Measurements from ENCODE around the gene PKP1.

PKP1 gene

DNA sequence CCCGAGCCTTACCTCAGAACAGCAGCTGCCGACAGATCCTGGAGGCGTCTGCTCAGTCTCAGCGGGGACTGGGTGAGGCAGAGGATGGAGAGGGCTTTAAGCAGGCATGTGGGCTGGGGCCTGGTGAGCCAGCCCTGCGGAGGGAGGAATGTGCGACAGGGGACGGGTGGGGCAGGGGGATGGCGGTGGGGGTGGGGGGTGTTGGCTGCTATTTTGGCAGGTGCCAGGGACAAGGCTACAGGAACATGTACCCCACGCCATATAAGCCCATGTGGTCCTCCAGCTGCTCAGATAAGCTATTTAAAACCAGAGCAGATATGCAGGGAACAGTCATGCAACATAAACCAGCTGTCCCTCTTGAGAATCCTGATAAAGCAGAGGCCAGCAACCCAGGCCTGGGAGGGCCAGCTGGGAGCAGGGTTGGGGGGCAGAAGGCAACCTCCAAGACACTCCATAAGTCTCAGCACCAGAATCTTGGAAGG lies 94.3 kb downstream of the PKP1 start, which contains the start of gene TNNT2:
TSS of gene TNNT2 (minus strand) at position 70 of the 482 bp plus-strand sequence. CDS start 4,426 bp downstream, outside the sequence.
- no peak for TF ChIP-seq EZH2 (IDR thresholded peaks at IDR 0.05; ENCODE audit: borderline replicate concordance, low read length)
- TF ChIP-seq, protein P1, sequence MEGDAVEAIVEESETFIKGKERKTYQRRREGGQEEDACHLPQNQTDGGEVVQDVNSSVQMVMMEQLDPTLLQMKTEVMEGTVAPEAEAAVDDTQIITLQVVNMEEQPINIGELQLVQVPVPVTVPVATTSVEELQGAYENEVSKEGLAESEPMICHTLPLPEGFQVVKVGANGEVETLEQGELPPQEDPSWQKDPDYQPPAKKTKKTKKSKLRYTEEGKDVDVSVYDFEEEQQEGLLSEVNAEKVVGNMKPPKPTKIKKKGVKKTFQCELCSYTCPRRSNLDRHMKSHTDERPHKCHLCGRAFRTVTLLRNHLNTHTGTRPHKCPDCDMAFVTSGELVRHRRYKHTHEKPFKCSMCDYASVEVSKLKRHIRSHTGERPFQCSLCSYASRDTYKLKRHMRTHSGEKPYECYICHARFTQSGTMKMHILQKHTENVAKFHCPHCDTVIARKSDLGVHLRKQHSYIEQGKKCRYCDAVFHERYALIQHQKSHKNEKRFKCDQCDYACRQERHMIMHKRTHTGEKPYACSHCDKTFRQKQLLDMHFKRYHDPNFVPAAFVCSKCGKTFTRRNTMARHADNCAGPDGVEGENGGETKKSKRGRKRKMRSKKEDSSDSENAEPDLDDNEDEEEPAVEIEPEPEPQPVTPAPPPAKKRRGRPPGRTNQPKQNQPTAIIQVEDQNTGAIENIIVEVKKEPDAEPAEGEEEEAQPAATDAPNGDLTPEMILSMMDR (IDR thresholded peaks at IDR 0.05; ENCODE audit: low read length): no peak
- Histone ChIP-seq H3K9me3 (ENCODE audit: low read length) (no peaks in the 10 kb centered on the region), H3K4me3 (ENCODE audit: low read depth, low read length, poor library complexity, severe bottlenecking) (no peak within 1 kb of the TSS), H3K27ac (ENCODE audit: low read depth, low read length, poor library complexity, severe bottlenecking) (no peak within 1 kb of the TSS), H3K36me3 (ENCODE audit: insufficient read depth, low read length) (no peaks in the 10 kb centered on the region), H3F3A (ENCODE audit: insufficient read depth, low read length) (no peaks in the 10 kb centered on the region), H3K9me2 (ENCODE audit: low read depth, low read length) (no peaks in the 10 kb centered on the region), H2AFZ (ENCODE audit: low read length) (no peak within 1 kb of the TSS), H4K20me1 (ENCODE audit: insufficient read depth, low read length) (no peaks in the 10 kb centered on the region), H3K4me1 (ENCODE audit: insufficient read depth, low read length, severe bottlenecking) (no peaks in the 10 kb centered on the region), H3K4me2 (ENCODE audit: low read length) (no peak within 1 kb of the TSS), H3K9ac (ENCODE audit: low read length) (no peak within 1 kb of the TSS), H3K79me2 (ENCODE audit: insufficient read depth, low read length) (no peaks in the 10 kb centered on the region), H3K27me3 (ENCODE audit: insufficient read depth, low read length) (no peaks in the 10 kb centered on the region)

DNA sequence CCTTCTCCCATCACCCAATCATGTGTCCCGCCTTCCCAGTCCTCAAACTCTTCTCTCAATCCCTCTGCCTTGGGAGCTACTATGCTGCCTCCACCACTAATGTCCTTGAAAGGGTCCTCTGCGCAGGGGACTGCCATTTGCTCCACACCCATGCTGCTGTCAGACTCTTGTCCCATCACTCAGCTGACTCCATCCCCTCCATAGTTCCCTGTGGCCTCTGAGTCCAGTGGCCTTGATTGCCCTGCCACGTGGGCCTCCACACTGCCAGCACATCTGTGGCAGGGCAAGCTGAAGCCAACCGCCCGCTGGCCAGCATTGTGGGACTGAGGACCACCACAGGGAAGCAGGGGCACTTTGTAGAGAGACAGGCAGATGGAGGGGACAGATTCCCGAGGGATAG lies 95.5 kb downstream of the PKP1 start:
- no peaks in the 10 kb centered on the region for H3K4me1 ChIP-seq (ENCODE audit: insufficient read depth, low read length, severe bottlenecking)
- H3F3A ChIP-seq (ENCODE audit: insufficient read depth, low read length): no peaks in the 10 kb centered on the region
- no peaks in the 10 kb centered on the region for H3K9me2 ChIP-seq (ENCODE audit: low read depth, low read length)
- H3K9me3 ChIP-seq (ENCODE audit: low read length): no peaks in the 10 kb centered on the region
- H3K4me3 ChIP-seq (ENCODE audit: low read depth, low read length, poor library complexity, severe bottlenecking): no peak overlapping the region
- 0 out of 2 replicates have a peak, but pooled peaks cover 3% of the 10 kb centered on the region for H3K27me3 ChIP-seq (ENCODE audit: insufficient read depth, low read length)
- H3K9ac ChIP-seq (ENCODE audit: low read length): no peak overlapping the region
- H3K79me2 ChIP-seq (ENCODE audit: insufficient read depth, low read length): no peaks in the 10 kb centered on the region
- no peaks in the 10 kb centered on the region for H3K36me3 ChIP-seq (ENCODE audit: insufficient read depth, low read length)
- TF ChIP-seq, protein P1 (IDR thresholded peaks at IDR 0.05; ENCODE audit: low read length): no peak
- no peak for TF ChIP-seq EZH2 (IDR thresholded peaks at IDR 0.05; ENCODE audit: borderline replicate concordance, low read length)
- no peak overlapping the region for H2AFZ ChIP-seq (ENCODE audit: low read length)
- no peak overlapping the region for H3K27ac ChIP-seq (ENCODE audit: low read depth, low read length, poor library complexity, severe bottlenecking)
- no peak overlapping the region for H3K4me2 ChIP-seq (ENCODE audit: low read length)
- H4K20me1 ChIP-seq (ENCODE audit: insufficient read depth, low read length): no peaks in the 10 kb centered on the region

DNA sequence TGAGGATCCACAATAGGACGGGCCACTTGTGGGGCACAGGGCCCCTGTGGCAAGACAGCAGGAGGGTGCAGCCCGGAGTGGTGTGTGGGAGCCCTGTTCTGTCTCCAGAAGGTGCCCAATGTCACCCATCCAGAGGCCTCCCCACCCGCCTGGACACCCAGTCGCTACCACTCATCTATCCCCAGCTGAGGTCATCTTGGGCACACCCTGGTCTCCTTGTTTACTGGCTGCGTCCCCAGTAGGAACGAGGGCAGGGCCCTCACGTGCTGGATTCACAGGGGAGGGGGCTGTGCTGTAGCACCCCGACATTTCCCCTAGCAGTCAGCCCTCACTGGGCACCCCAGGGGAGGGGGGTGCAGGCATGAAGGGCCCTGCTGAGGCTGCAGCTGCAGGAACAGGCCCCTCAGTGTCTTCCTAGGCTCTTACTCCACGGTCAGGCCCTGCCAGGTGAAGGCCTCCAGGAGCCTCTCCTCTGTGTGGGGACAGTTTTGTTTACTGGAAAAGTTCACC lies 96.5 kb downstream of the PKP1 start:
- no peak overlapping the region for H3K4me2 ChIP-seq (ENCODE audit: low read length)
- H4K20me1 ChIP-seq (ENCODE audit: insufficient read depth, low read length): no peaks in the 10 kb centered on the region
- H3K9me3 ChIP-seq (ENCODE audit: low read length): no peaks in the 10 kb centered on the region
- H3K9me2 ChIP-seq (ENCODE audit: low read depth, low read length): no peaks in the 10 kb centered on the region
- H2AFZ ChIP-seq (ENCODE audit: low read length): no peak overlapping the region
- no peak for TF ChIP-seq EZH2 (IDR thresholded peaks at IDR 0.05; ENCODE audit: borderline replicate concordance, low read length)
- TF ChIP-seq, protein P1 (IDR thresholded peaks at IDR 0.05; ENCODE audit: low read length): no peak
- H3K4me3 ChIP-seq (ENCODE audit: low read depth, low read length, poor library complexity, severe bottlenecking): no peak overlapping the region
- no peaks in the 10 kb centered on the region for H3K79me2 ChIP-seq (ENCODE audit: insufficient read depth, low read length)
- H3K4me1 ChIP-seq (ENCODE audit: insufficient read depth, low read length, severe bottlenecking): no peaks in the 10 kb centered on the region
- no peak overlapping the region for H3K27ac ChIP-seq (ENCODE audit: low read depth, low read length, poor library complexity, severe bottlenecking)
- H3K27me3 ChIP-seq (ENCODE audit: insufficient read depth, low read length): 0 out of 2 replicates have a peak, but pooled peaks cover 4% of the 10 kb centered on the region
- no peaks in the 10 kb centered on the region for H3F3A ChIP-seq (ENCODE audit: insufficient read depth, low read length)
- no peak overlapping the region for H3K9ac ChIP-seq (ENCODE audit: low read length)
- no peaks in the 10 kb centered on the region for H3K36me3 ChIP-seq (ENCODE audit: insufficient read depth, low read length)
